Measurements from ENCODE around the gene STATH. TPM values are rescaled to one million over a fixed set of nuclear protein-coding genes. Genes with fewer than 3 reads are reported as not detected.
"Not testable (repeated sequence)": the region's sequence is repeated elsewhere in the genome, so short reads cannot be mapped to it uniquely, and the experiment has no call there.

STATH gene
- total and polyA plus RNA-seq, 2 donors (not counting 1 experiment from before 2014, with no cell fraction given) = not detected

GRCh38 chr4:70023218-70023617 lies 27.5 kb downstream of the STATH start:
- 100% methylated on average over 1 of the region's 2 CpGs for WGBS (ENCODE audit: insufficient coverage)
- no peak overlapping the region for H3K9ac ChIP-seq (ENCODE audit: low read length)
- H3K27ac ChIP-seq (ENCODE audit: low read length in 2 of 2) = no peak overlapping the region
- H3K9me3 Mint-ChIP-seq (ENCODE audit: insufficient read depth) = no peaks in the 10 kb centered on the region
- H3K4me3 ChIP-seq (ENCODE audit: control extremely low read depth in 1 of 5, extremely low read depth in 1 of 5, insufficient read depth in 1 of 5, low read depth in 2 of 5, low read length in 4 of 5) = no peak overlapping the region
- no peaks in the 10 kb centered on the region for H4K20me1 ChIP-seq (ENCODE audit: control insufficient read depth, insufficient read depth, low read length, poor library complexity, severe bottlenecking)
- DNase-seq (no peak), ATAC-seq (ENCODE audit: low read depth) (no peak)
- H3K27me3 ChIP-seq (replicated peaks in 1 of 4; ENCODE audit: control extremely low read depth in 1 of 4, control insufficient read depth in 3 of 4, insufficient read depth in 4 of 4, low read length in 3 of 4) = no peaks in the 10 kb centered on the region
- no peaks in the 10 kb centered on the region for H3K27me3 Mint-ChIP-seq
- no peaks in the 10 kb centered on the region for H3K36me3 ChIP-seq (replicated peaks in 1 of 2; ENCODE audit: control extremely low read depth in 1 of 2, control insufficient read depth in 1 of 2, extremely low read depth in 1 of 2, insufficient read depth in 2 of 2, low read length in 1 of 2)
- H3K4me3 Mint-ChIP-seq = no peak overlapping the region
- intact Hi-C loops (cut with micrococcal nuclease) = no loop called here
- TF ChIP-seq EZH2 (IDR thresholded peaks at IDR 0.05; ENCODE audit: borderline replicate concordance, insufficient read depth, low read depth, low read length, poor library complexity, severe bottlenecking) (no peak), CTCF (IDR thresholded peaks at IDR 0.05) (no peak)
- no peaks in the 10 kb centered on the region for H3K79me2 ChIP-seq (ENCODE audit: control insufficient read depth, insufficient read depth, low read length)
- H2AFZ ChIP-seq (ENCODE audit: insufficient read depth, low read depth, low read length, poor library complexity, severe bottlenecking) = no peak overlapping the region
- no peaks in the 10 kb centered on the region for H3K9me3 ChIP-seq (ENCODE audit: control extremely low read depth in 1 of 3, control insufficient read depth in 2 of 3, insufficient read depth in 1 of 3, low read length in 2 of 3)
- CTCF ChIA-PET = no interaction called here
- no peak overlapping the region for H3K27ac Mint-ChIP-seq
- no peaks in the 10 kb centered on the region for H3K4me1 Mint-ChIP-seq
- H3K4me2 ChIP-seq (replicated peaks; ENCODE audit: low read depth, low read length, poor library complexity, severe bottlenecking) = no peak overlapping the region
- H3K4me1 ChIP-seq (ENCODE audit: control insufficient read depth in 2 of 2, insufficient read depth in 2 of 2, low read length in 2 of 2) = no peaks in the 10 kb centered on the region
- POLR2A ChIA-PET = no interaction called here

- no peak overlapping the region for H3K27ac ChIP-seq (ENCODE audit: low read length in 2 of 2)
- no peaks in the 10 kb centered on the region for H4K20me1 ChIP-seq (ENCODE audit: control insufficient read depth, insufficient read depth, low read length, poor library complexity, severe bottlenecking)
- no peaks in the 10 kb centered on the region for H3K4me1 ChIP-seq (ENCODE audit: control insufficient read depth in 2 of 2, insufficient read depth in 2 of 2, low read length in 2 of 2)
- no peaks in the 10 kb centered on the region for H3K79me2 ChIP-seq (ENCODE audit: control insufficient read depth, insufficient read depth, low read length)
- no peak for ATAC-seq (ENCODE audit: low read depth)
- CTCF ChIA-PET = no interaction called here
- no peaks in the 10 kb centered on the region for H3K27me3 Mint-ChIP-seq
- H3K9me3 ChIP-seq (ENCODE audit: control extremely low read depth in 1 of 3, control insufficient read depth in 2 of 3, insufficient read depth in 1 of 3, low read length in 2 of 3) = no peaks in the 10 kb centered on the region
- H3K4me3 ChIP-seq (ENCODE audit: control extremely low read depth in 1 of 5, extremely low read depth in 1 of 5, insufficient read depth in 1 of 5, low read depth in 2 of 5, low read length in 4 of 5) = no peak overlapping the region
- no peak overlapping the region for H3K9ac ChIP-seq (ENCODE audit: low read length)
- TF ChIP-seq EZH2 (IDR thresholded peaks at IDR 0.05; ENCODE audit: borderline replicate concordance, insufficient read depth, low read depth, low read length, poor library complexity, severe bottlenecking) = no peak
- TF ChIP-seq CTCF (IDR thresholded peaks at IDR 0.05) = no peak
- H2AFZ ChIP-seq (ENCODE audit: insufficient read depth, low read depth, low read length, poor library complexity, severe bottlenecking) = no peak overlapping the region
- H3K36me3 ChIP-seq (replicated peaks in 1 of 2; ENCODE audit: control extremely low read depth in 1 of 2, control insufficient read depth in 1 of 2, extremely low read depth in 1 of 2, insufficient read depth in 2 of 2, low read length in 1 of 2) = no peaks in the 10 kb centered on the region
- no peaks in the 10 kb centered on the region for H3K27me3 ChIP-seq (replicated peaks in 1 of 4; ENCODE audit: control extremely low read depth in 1 of 4, control insufficient read depth in 3 of 4, insufficient read depth in 4 of 4, low read length in 3 of 4)
- H3K4me3 Mint-ChIP-seq = no peak overlapping the region
- POLR2A ChIA-PET = no interaction called here
- DNase-seq = no peak
- H3K27ac Mint-ChIP-seq = no peak overlapping the region
- intact Hi-C loops (cut with micrococcal nuclease) = no loop called here
- no peak overlapping the region for H3K4me2 ChIP-seq (replicated peaks; ENCODE audit: low read depth, low read length, poor library complexity, severe bottlenecking)
- no CpG with 5 or more reads among the region's 5 CpGs for WGBS (ENCODE audit: insufficient coverage)
- no peaks in the 10 kb centered on the region for H3K9me3 Mint-ChIP-seq (ENCODE audit: insufficient read depth)
- no peaks in the 10 kb centered on the region for H3K4me1 Mint-ChIP-seq
Measured at GRCh38 chr4:70027011-70027410, 31.2 kb downstream of the STATH start.

GRCh38 chr4:70028159-70028558 lies 32.4 kb downstream of the STATH start, which contains the start of gene HTN3:
TSS of gene HTN3 (plus strand) at chr4:70028459. CDS start at chr4:70030741, 2,282 bp downstream.
- POLR2A ChIA-PET; H3K4me2 ChIP-seq (replicated peaks; ENCODE audit: low read depth, low read length, poor library complexity, severe bottlenecking); H3K27me3 ChIP-seq (replicated peaks in 1 of 4; ENCODE audit: control extremely low read depth in 1 of 4, control insufficient read depth in 3 of 4, insufficient read depth in 4 of 4, low read length in 3 of 4); H3K27ac ChIP-seq (ENCODE audit: low read length in 2 of 2); H3K9ac ChIP-seq (ENCODE audit: low read length); ATAC-seq (ENCODE audit: low read depth); intact Hi-C loops (cut with micrococcal nuclease); H3K79me2 ChIP-seq (ENCODE audit: control insufficient read depth, insufficient read depth, low read length); H3K9me3 Mint-ChIP-seq (ENCODE audit: insufficient read depth); H3K27me3 Mint-ChIP-seq; H2AFZ ChIP-seq (ENCODE audit: insufficient read depth, low read depth, low read length, poor library complexity, severe bottlenecking); H3K4me1 Mint-ChIP-seq; H3K27ac Mint-ChIP-seq; H4K20me1 ChIP-seq (ENCODE audit: control insufficient read depth, insufficient read depth, low read length, poor library complexity, severe bottlenecking); H3K4me3 ChIP-seq (ENCODE audit: control extremely low read depth in 1 of 5, extremely low read depth in 1 of 5, insufficient read depth in 1 of 5, low read depth in 2 of 5, low read length in 4 of 5); CTCF ChIA-PET; H3K4me3 Mint-ChIP-seq; DNase-seq; H3K4me1 ChIP-seq (ENCODE audit: control insufficient read depth in 2 of 2, insufficient read depth in 2 of 2, low read length in 2 of 2); H3K9me3 ChIP-seq (ENCODE audit: control extremely low read depth in 1 of 3, control insufficient read depth in 2 of 3, insufficient read depth in 1 of 3, low read length in 2 of 3); H3K36me3 ChIP-seq (replicated peaks in 1 of 2; ENCODE audit: control extremely low read depth in 1 of 2, control insufficient read depth in 1 of 2, extremely low read depth in 1 of 2, insufficient read depth in 2 of 2, low read length in 1 of 2): not testable (repeated sequence)
- 100% methylated on average over 1 of the region's 7 CpGs for WGBS (ENCODE audit: insufficient coverage)
